Heart left ventricle (tissue), 13 donors: ENCODE measurements around the gene C1QA.

ENCODE experiments used
- POLR2A ChIP-seq, 2 donors: fragments of 450-650 bp; IDR thresholded peaks; one replicate each; pipeline ENCODE4 v1.6.1; 2017; ENCODE audit warnings: antibody characterized with exemption in 2 of 2, mild to moderate bottlenecking in 2 of 2, moderate library complexity in 2 of 2
- TF ChIP-seq, protein P1 (sequence below), 12 donors: fragments of 200-600 bp; sonication (generic) in 4 of 12; IDR thresholded peaks; one replicate each; pipeline versions ENCODE4 v1.5.0 to v1.8.0; 2018 to 2022; ENCODE audit warnings: antibody characterized with exemption in 12 of 12, mild to moderate bottlenecking in 5 of 12
- donor health status: ischemic (EF 13 %, LVEDD 7.1; RV severe dilation, severe dysfunction).
- donor health status: DM: no; HTN: yes; CAD: no.
- donor health status: DM: no; HTN: no; CAD: no.
- donor health status: ischemic (EF 25% LVEDD 6.9; RV normal size, moderate dysfunction).
- donor health status: ischemic (EF 25% LVEDD 5.7; RV mildly dilated, moderate dysfunction).
- donor health status: ischemic (EF 35%, LVEDD 5.7; RV mildly dilated, moderate dysfunction).
- donor health status: nonischemic (EF 11% LVEDD 7.7; RV severe dilation, severe dysfunction).
- donor health status: DM: yes; HTN: yes; CAD: no.
- donor health status: PGD.
- donor health status: ischemic (EF 29% LVEDD 5.4; RV normal size, mild dysfunction).
- donor health status: nonischemic (EF 23%, LVEDD 6.1; RV moderate dilation, normal function).

GRCh38 chr1:22674410-22674749, 38.0 kb downstream of the C1QA start:
- TF ChIP-seq POLR2A (IDR thresholded peaks at IDR 0.05) = no peak
- TF ChIP-seq, protein P1, sequence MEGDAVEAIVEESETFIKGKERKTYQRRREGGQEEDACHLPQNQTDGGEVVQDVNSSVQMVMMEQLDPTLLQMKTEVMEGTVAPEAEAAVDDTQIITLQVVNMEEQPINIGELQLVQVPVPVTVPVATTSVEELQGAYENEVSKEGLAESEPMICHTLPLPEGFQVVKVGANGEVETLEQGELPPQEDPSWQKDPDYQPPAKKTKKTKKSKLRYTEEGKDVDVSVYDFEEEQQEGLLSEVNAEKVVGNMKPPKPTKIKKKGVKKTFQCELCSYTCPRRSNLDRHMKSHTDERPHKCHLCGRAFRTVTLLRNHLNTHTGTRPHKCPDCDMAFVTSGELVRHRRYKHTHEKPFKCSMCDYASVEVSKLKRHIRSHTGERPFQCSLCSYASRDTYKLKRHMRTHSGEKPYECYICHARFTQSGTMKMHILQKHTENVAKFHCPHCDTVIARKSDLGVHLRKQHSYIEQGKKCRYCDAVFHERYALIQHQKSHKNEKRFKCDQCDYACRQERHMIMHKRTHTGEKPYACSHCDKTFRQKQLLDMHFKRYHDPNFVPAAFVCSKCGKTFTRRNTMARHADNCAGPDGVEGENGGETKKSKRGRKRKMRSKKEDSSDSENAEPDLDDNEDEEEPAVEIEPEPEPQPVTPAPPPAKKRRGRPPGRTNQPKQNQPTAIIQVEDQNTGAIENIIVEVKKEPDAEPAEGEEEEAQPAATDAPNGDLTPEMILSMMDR (IDR thresholded peaks at IDR 0.05) = no peak
